Stomach (tissue), 4 donors: ENCODE results near the gene IFI6.

Source experiments
- POLR2A ChIP-seq, 4 donors: fragments of 450-650 bp; IDR thresholded peaks; one replicate each; pipeline ENCODE4 v1.6.1; 2016; ENCODE audit warnings: antibody characterized with exemption in 4 of 4, control low read depth in 2 of 4, mild to moderate bottlenecking in 1 of 4, moderate library complexity in 1 of 4
- POLR2AphosphoS5 ChIP-seq, 3 donors: sonication (generic); formaldehyde crosslinking; IDR thresholded peaks; one replicate each; pipeline ENCODE4 v1.6.1; 2016; ENCODE audit warnings: antibody characterized with exemption in 3 of 3
- TF ChIP-seq, protein P1 (sequence below), 7 experiments: fragments of 450-650 bp in 4 of 7; fragments of 200-600 bp in 3 of 7; sonication (generic) in 3 of 7; IDR thresholded peaks; one replicate each; pipeline ENCODE4 v1.5.1; 2016 to 2019; ENCODE audit warnings: antibody characterized with exemption in 7 of 7, control low read depth in 2 of 7, mild to moderate bottlenecking in 1 of 7

DNA sequence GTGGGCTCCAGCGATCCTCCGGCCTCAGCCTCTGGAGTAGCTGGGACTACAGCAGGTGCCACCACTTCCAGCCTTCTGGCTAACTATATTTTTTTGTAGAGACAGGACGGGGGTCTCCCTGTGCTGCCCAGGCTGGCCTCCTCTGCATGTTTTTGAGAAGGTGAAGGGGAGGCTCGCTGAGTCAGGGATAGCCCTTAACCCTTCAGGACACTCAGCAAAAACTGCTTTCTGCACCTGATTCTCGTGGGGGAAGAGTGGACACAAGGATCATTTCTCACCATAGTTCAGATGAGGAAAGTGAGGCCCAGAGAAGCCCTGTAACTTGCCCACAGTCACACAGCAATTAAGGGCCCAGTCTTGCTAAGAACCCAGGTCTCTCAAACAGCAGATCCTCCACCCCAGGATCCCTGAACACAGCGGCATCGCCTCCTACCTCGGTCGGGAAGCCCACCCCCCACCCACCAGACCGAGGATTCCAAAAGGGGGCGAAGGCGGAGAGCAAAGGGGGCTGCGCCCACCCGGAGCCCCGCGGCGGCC lies 38.3 kb downstream of the IFI6 start:
- TF ChIP-seq, protein P1, sequence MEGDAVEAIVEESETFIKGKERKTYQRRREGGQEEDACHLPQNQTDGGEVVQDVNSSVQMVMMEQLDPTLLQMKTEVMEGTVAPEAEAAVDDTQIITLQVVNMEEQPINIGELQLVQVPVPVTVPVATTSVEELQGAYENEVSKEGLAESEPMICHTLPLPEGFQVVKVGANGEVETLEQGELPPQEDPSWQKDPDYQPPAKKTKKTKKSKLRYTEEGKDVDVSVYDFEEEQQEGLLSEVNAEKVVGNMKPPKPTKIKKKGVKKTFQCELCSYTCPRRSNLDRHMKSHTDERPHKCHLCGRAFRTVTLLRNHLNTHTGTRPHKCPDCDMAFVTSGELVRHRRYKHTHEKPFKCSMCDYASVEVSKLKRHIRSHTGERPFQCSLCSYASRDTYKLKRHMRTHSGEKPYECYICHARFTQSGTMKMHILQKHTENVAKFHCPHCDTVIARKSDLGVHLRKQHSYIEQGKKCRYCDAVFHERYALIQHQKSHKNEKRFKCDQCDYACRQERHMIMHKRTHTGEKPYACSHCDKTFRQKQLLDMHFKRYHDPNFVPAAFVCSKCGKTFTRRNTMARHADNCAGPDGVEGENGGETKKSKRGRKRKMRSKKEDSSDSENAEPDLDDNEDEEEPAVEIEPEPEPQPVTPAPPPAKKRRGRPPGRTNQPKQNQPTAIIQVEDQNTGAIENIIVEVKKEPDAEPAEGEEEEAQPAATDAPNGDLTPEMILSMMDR (IDR thresholded peaks at IDR 0.05) = no peak
- no peak for TF ChIP-seq POLR2AphosphoS5 (IDR thresholded peaks at IDR 0.05)
- TF ChIP-seq POLR2A (IDR thresholded peaks at IDR 0.05) = no peak
